ENCODE results near the gene FN1. TPM values are rescaled to one million over a fixed set of nuclear protein-coding genes. Genes with fewer than 3 reads are reported as not detected.
A peak's percentile ranks its signal among the peaks of the same experiment; 100 is the strongest.

FN1 gene
- total RNA-seq, 1 donor = 18,025 TPM

DNA sequence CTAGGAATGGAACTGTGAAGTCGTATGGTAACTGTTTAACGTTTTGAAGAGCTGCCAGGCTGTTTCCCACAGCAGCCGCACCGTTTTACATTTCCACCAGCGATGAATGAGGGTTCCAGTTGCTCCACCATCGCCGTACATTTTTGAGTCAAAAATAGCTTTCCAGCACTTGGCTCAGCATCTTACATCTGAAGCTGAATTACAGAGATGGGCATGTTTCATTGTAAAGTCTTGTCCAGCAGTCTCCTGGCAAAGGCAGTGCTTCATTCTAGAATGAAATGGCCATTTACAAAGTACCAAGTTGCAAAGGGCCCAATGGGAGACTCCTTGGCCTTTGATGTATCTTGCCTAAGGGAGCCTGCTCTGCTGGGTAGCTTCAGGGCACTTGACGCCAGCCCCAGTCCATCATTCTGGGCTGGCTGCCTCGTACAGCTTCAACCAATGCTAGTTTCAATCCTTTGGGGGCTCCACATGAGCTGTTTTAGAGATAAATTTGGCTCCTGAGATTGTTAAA lies 78.9 kb downstream of the FN1 start:
- TF ChIP-seq, protein P1, sequence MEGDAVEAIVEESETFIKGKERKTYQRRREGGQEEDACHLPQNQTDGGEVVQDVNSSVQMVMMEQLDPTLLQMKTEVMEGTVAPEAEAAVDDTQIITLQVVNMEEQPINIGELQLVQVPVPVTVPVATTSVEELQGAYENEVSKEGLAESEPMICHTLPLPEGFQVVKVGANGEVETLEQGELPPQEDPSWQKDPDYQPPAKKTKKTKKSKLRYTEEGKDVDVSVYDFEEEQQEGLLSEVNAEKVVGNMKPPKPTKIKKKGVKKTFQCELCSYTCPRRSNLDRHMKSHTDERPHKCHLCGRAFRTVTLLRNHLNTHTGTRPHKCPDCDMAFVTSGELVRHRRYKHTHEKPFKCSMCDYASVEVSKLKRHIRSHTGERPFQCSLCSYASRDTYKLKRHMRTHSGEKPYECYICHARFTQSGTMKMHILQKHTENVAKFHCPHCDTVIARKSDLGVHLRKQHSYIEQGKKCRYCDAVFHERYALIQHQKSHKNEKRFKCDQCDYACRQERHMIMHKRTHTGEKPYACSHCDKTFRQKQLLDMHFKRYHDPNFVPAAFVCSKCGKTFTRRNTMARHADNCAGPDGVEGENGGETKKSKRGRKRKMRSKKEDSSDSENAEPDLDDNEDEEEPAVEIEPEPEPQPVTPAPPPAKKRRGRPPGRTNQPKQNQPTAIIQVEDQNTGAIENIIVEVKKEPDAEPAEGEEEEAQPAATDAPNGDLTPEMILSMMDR (IDR thresholded peaks at IDR 0.05; ENCODE audit: extremely low read depth, low read depth, low read length) = no peak
- H3K79me2 ChIP-seq (ENCODE audit: insufficient read depth, low read length) = no peaks in the 10 kb centered on the region
- H3K27me3 ChIP-seq (ENCODE audit: insufficient read depth, low read length) = no peaks in the 10 kb centered on the region
- no peak overlapping the region for H3K4me3 ChIP-seq (ENCODE audit: insufficient read depth, low read length)
- DNase-seq (ENCODE audit: insufficient read length, low spot score, missing footprints) = peak; percentile 44
- peaks cover 4% of the 10 kb centered on the region for H3K4me1 ChIP-seq (ENCODE audit: insufficient read depth, low read length)
- no peak overlapping the region for H3K4me2 ChIP-seq (ENCODE audit: insufficient read depth, low read length)
- no peak overlapping the region for H3K27ac ChIP-seq (ENCODE audit: low read depth, low read length)
- H4K20me1 ChIP-seq (ENCODE audit: insufficient read depth, low read length) = peaks cover 21% of the 10 kb centered on the region
- H3K9me3 ChIP-seq (ENCODE audit: low read depth, low read length) = no peaks in the 10 kb centered on the region
- no peak overlapping the region for H2AFZ ChIP-seq (ENCODE audit: low read length)
- peaks cover 30% of the 10 kb centered on the region for H3K36me3 ChIP-seq (ENCODE audit: insufficient read depth, low read length)

DNA sequence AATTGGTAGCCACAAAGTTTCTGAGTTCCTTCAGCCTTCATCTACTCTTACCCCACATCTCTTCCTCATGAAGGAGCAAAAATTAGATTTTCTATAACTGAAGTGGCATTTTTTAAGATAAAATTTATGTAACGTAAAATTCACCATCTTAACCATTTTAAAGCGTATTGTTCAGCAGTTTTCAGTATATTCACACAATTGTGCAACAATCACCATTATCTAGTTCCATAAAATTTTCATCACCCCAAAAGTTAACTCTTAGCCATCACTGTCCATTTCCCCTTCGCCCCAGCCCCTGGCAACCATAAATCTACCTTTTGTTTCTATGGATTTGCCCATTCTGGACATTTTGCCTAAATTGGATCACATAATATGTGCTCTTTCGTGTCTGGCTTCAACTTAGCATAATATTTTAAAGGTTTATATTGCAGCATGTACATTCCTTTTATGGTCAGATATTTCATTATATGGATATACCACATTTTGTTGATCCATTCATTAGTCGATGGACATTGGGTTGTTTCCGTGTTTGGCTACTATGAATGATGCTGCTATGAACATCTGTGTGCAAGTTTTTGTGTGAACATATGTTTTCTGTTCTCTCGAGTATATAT lies 79.4 kb downstream of the FN1 start:
- Histone ChIP-seq H3K27me3 (ENCODE audit: insufficient read depth, low read length) (no peaks in the 10 kb centered on the region), H3K4me1 (ENCODE audit: insufficient read depth, low read length) (peaks cover 4% of the 10 kb centered on the region), H3K4me3 (ENCODE audit: insufficient read depth, low read length) (no peak overlapping the region), H3K79me2 (ENCODE audit: insufficient read depth, low read length) (no peaks in the 10 kb centered on the region), H2AFZ (ENCODE audit: low read length) (no peak overlapping the region), H3K9me3 (ENCODE audit: low read depth, low read length) (no peaks in the 10 kb centered on the region), H4K20me1 (ENCODE audit: insufficient read depth, low read length) (peaks cover 16% of the 10 kb centered on the region), H3K27ac (ENCODE audit: low read depth, low read length) (no peak overlapping the region), H3K36me3 (ENCODE audit: insufficient read depth, low read length) (peaks cover 24% of the 10 kb centered on the region), H3K4me2 (ENCODE audit: insufficient read depth, low read length) (no peak overlapping the region)
- no peak for DNase-seq (ENCODE audit: insufficient read length, low spot score, missing footprints)
- TF ChIP-seq, protein P1 (IDR thresholded peaks at IDR 0.05; ENCODE audit: extremely low read depth, low read depth, low read length) = no peak

GRCh38 chr2:215355801-215356200 lies 80.1 kb downstream of the FN1 start:
- Histone ChIP-seq H3K27me3 (ENCODE audit: insufficient read depth, low read length) (no peaks in the 10 kb centered on the region), H3K27ac (ENCODE audit: low read depth, low read length) (no peak overlapping the region), H3K4me1 (ENCODE audit: insufficient read depth, low read length) (peaks cover 4% of the 10 kb centered on the region), H3K4me3 (ENCODE audit: insufficient read depth, low read length) (no peak overlapping the region), H3K4me2 (ENCODE audit: insufficient read depth, low read length) (no peak overlapping the region), H4K20me1 (ENCODE audit: insufficient read depth, low read length) (peaks cover 12% of the 10 kb centered on the region), H2AFZ (ENCODE audit: low read length) (no peak overlapping the region), H3K9me3 (ENCODE audit: low read depth, low read length) (no peaks in the 10 kb centered on the region), H3K36me3 (ENCODE audit: insufficient read depth, low read length) (peaks cover 22% of the 10 kb centered on the region), H3K79me2 (ENCODE audit: insufficient read depth, low read length) (no peaks in the 10 kb centered on the region)
- TF ChIP-seq, protein P1 (IDR thresholded peaks at IDR 0.05; ENCODE audit: extremely low read depth, low read depth, low read length) = no peak
- DNase-seq (ENCODE audit: insufficient read length, low spot score, missing footprints) = no peak

DNA sequence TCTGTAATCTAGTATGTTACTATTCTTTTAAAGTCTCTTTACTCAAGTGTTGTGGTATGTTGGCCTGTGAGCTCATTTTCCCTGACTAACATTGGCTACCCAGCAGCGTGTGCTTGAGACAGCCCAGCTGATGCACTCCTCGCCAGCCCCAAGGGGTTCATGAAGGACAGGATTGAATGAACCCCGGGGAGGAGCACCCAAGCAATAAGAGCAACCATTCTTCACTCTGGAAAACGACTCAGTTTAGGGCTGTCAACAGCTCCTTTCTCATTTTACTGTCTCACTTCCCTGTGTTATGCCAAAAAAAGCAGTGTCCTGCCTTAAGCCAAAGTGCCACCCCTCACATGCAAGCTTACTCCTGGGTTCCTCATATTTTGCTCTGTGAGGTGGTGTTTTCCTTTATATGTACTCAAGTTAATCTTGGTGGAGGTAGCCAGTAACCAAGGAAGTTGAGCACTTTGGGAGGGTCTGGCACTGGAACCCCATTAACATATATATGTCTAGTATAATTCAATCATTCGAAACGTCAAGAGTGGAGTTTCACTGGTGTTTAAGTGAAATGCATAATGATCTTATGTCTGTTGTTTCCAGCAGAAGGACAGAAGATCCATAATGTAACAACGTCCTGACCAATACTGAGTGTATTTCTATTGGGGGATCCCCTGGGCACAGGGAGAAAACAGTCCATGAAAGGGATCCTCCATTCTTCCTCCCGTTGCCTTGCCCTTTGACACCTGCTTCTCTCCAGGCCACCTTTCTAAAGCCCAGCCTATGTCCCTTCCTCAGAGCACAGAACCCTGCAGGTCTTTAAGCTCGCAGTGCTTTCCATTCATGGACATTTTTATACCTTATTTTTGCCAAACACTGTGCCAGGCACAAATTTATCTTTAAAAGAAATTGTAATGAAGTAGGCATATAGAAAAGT lies 80.8 kb downstream of the FN1 start:
- Histone ChIP-seq H4K20me1 (ENCODE audit: insufficient read depth, low read length) (peaks cover 12% of the 10 kb centered on the region), H2AFZ (ENCODE audit: low read length) (no peak overlapping the region), H3K79me2 (ENCODE audit: insufficient read depth, low read length) (no peaks in the 10 kb centered on the region), H3K36me3 (ENCODE audit: insufficient read depth, low read length) (peaks cover 21% of the 10 kb centered on the region), H3K27ac (ENCODE audit: low read depth, low read length) (peak overlapping the region; percentile 5), H3K4me2 (ENCODE audit: insufficient read depth, low read length) (no peak overlapping the region), H3K27me3 (ENCODE audit: insufficient read depth, low read length) (no peaks in the 10 kb centered on the region), H3K9me3 (ENCODE audit: low read depth, low read length) (no peaks in the 10 kb centered on the region), H3K4me1 (ENCODE audit: insufficient read depth, low read length) (peaks cover 4% of the 10 kb centered on the region), H3K4me3 (ENCODE audit: insufficient read depth, low read length) (no peak overlapping the region)
- TF ChIP-seq, protein P1 (IDR thresholded peaks at IDR 0.05; ENCODE audit: extremely low read depth, low read depth, low read length) = no peak
- peak; percentile 25 for DNase-seq (ENCODE audit: insufficient read length, low spot score, missing footprints)
